Measurements from ENCODE around the gene GALNT10. TPM values are rescaled to one million over a fixed set of nuclear protein-coding genes. Genes with fewer than 3 reads are reported as not detected.
A peak's percentile ranks its signal among the peaks of the same experiment; 100 is the strongest.

Gene GALNT10
- total RNA-seq, 1 experiment from 2014 or later = 27.8 TPM

DNA sequence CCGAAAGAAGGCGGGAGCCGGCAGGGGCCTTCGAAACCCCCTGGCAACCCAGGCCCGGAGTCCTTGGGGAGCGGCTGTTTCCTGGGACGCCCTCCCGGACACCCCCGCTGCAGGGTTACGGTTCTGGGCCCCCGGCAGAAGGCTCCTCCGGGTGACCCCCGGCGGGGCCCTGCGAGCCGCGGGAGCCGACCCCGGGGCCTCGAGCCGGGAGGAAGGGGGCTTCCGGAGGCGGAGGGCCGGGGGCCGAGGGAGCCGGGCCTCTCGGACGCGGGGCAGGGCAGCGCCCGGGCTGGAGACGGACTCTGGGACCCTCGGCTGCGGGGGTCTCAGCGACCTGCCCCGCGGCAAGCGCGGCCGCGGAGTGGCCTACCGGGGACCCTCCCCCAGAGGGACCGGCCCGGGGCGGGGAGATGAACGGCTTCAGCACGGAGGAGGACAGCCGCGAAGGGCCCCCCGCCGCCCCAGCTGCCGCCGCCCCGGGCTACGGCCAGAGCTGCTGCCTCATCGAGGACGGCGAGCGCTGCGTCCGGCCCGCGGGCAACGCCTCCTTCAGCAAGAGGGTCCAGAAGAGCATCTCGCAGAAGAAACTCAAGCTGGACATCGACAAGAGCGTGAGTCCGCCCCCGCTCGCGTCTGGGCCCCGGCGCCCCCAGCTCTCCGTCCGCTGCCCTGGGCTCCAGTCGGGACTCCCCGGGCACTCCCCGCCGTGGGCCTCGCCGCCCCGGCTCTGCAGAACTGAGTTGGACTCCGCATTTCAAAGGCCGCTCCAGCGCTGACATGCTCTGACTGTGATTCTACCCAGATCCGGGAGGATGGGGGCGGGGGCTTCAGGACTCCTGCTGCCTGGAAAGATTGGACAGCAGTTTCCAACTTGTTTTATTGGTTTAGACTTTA, 255.9 kb downstream of the GALNT10 start:
- H3K4me2 ChIP-seq (ENCODE audit: low read length) = peak overlapping the region; percentile 97
- peaks cover 0 to under 1% of the 10 kb centered on the region in 2 experiments; a peak in 2 of 4 replicates for H3K36me3 ChIP-seq (ENCODE audit: control insufficient read depth in 1 of 2, insufficient read depth in 2 of 2, low read length in 2 of 2)
- ATAC-seq = peak; percentile 17; the same call in 1 of the 2 replicates
- BruUV-seq (replicated peaks) = no TSS peak
- RAD21 ChIA-PET (ENCODE audit: low non-redundant PET in 1 of 2, low total read pairs in 2 of 2, uncharacterized antibody in 2 of 2, unreplicated experiment in 2 of 2) = no interaction called here
- no peaks in the 10 kb centered on the region for H3K9me2 ChIP-seq (ENCODE audit: insufficient read depth)
- peak overlapping the region; percentile 66 for H3K9ac ChIP-seq (ENCODE audit: low read length)
- H3K27ac ChIP-seq (ENCODE audit: low read depth, low read length) = peak overlapping the region; percentile 64
- CTCF ChIA-PET = no interaction called here
- H3K79me2 ChIP-seq (ENCODE audit: insufficient read depth, low read length) = peaks cover 21% of the 10 kb centered on the region
- H3K4me3 ChIP-seq (replicated peaks in 1 of 2; ENCODE audit: low read depth in 1 of 2, low read length in 2 of 2) = peak overlapping the region; percentile 55 to 97
- POLR2A ChIA-PET = no interaction called here
- H3K9me3 ChIP-seq (ENCODE audit: control insufficient read depth in 1 of 2, insufficient read depth in 1 of 2, low read depth in 1 of 2, low read length in 2 of 2) = no peaks in the 10 kb centered on the region
- H3K4me1 ChIP-seq (ENCODE audit: control insufficient read depth in 1 of 2, insufficient read depth in 2 of 2, low read length in 2 of 2) = peaks cover 3 to 19% of the 10 kb centered on the region in 2 experiments; a peak in 3 of 4 replicates
- no peak overlapping the region for H2AFZ ChIP-seq (ENCODE audit: low read depth, low read length, poor library complexity, severe bottlenecking)
- intact Hi-C loops (cut with micrococcal nuclease) = no loop called here
- DNase-seq (ENCODE audit: low read depth, low spot score) = no peak
- TF ChIP-seq, protein P1, sequence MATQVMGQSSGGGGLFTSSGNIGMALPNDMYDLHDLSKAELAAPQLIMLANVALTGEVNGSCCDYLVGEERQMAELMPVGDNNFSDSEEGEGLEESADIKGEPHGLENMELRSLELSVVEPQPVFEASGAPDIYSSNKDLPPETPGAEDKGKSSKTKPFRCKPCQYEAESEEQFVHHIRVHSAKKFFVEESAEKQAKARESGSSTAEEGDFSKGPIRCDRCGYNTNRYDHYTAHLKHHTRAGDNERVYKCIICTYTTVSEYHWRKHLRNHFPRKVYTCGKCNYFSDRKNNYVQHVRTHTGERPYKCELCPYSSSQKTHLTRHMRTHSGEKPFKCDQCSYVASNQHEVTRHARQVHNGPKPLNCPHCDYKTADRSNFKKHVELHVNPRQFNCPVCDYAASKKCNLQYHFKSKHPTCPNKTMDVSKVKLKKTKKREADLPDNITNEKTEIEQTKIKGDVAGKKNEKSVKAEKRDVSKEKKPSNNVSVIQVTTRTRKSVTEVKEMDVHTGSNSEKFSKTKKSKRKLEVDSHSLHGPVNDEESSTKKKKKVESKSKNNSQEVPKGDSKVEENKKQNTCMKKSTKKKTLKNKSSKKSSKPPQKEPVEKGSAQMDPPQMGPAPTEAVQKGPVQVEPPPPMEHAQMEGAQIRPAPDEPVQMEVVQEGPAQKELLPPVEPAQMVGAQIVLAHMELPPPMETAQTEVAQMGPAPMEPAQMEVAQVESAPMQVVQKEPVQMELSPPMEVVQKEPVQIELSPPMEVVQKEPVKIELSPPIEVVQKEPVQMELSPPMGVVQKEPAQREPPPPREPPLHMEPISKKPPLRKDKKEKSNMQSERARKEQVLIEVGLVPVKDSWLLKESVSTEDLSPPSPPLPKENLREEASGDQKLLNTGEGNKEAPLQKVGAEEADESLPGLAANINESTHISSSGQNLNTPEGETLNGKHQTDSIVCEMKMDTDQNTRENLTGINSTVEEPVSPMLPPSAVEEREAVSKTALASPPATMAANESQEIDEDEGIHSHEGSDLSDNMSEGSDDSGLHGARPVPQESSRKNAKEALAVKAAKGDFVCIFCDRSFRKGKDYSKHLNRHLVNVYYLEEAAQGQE (IDR thresholded peaks at IDR 0.05; ENCODE audit: low read depth) = no peak
- TF ChIP-seq ZFX (IDR thresholded peaks at IDR 0.05) = peak; percentile 85
- TF ChIP-seq, protein P2, sequence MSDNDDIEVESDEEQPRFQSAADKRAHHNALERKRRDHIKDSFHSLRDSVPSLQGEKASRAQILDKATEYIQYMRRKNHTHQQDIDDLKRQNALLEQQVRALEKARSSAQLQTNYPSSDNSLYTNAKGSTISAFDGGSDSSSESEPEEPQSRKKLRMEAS (IDR thresholded peaks at IDR 0.05) = no peak
- no peak for TF ChIP-seq ELF1 (IDR thresholded peaks at IDR 0.05; ENCODE audit: borderline replicate concordance, low read depth)
- TF ChIP-seq SRF (IDR thresholded peaks at IDR 0.05; ENCODE audit: low read depth) = no peak
- peak; percentile 66 for TF ChIP-seq EGR1 (IDR thresholded peaks at IDR 0.05; ENCODE audit: low read depth)
- no peak for TF ChIP-seq EZH2 (IDR thresholded peaks at IDR 0.05)
- TF ChIP-seq, protein P3, sequence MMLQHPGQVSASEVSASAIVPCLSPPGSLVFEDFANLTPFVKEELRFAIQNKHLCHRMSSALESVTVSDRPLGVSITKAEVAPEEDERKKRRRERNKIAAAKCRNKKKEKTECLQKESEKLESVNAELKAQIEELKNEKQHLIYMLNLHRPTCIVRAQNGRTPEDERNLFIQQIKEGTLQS (IDR thresholded peaks at IDR 0.05) = no peak
- H4K20me1 ChIP-seq (ENCODE audit: insufficient read depth) = no peaks in the 10 kb centered on the region
- H3K27me3 ChIP-seq (ENCODE audit: insufficient read depth, low read length) = no peaks in the 10 kb centered on the region

Data from HCT116 (cell line).